RWPE1 (cell line): Measurements from ENCODE around the gene EEF1A2.

Source experiments
- CTCF ChIA-PET: fragments of 350-600 bp; sonication (Branson Sonifier 250); formaldehyde crosslinking; extraction: SDS; loops from one replicate; lab custom pipeline; 2021; lab: Yijun Ruan, JAX
- POLR2A ChIA-PET: fragments of 400-600 bp; formaldehyde crosslinking; extraction: SDS; loops from one replicate; lab custom pipeline; 2020; ENCODE audit warnings: antibody characterized with exemption; ENCODE audit not compliant: low non-redundant PET; lab: Yijun Ruan, JAX
- DNase-seq: peaks from one replicate; pipeline ENCODE4 v3.0.0; 2012; ENCODE audit warnings: low spot score
- H3K27ac ChIP-seq: fragments of 450-650 bp; 2 replicates; pipeline ENCODE4 v1.5.1; 2017
- CTCF ChIP-seq: fragments of 450-650 bp; conservative IDR thresholded peaks from 2 replicates; pipeline ENCODE4 v1.5.1; 2017; ENCODE audit warnings: low read depth, mild to moderate bottlenecking

The EEF1A2 gene

GRCh38 chr20:63498960-63499337 lies at the start of gene EEF1A2:
TSS of gene EEF1A2 (minus strand) at chr20:63499083. CDS start at chr20:63497763, 1,320 bp downstream.
- ChIA-PET CTCF (no interaction called here), POLR2A (no interaction called here)
- no peak within 1 kb of the TSS for H3K27ac ChIP-seq
- DNase-seq, result no peak
- peak; percentile 37 for TF ChIP-seq CTCF

GRCh38 chr20:63548542-63548941 lies 49.7 kb upstream of the EEF1A2 start:
- CTCF ChIA-PET, result no interaction called here
- POLR2A ChIA-PET, result no interaction called here
- no peak for TF ChIP-seq CTCF
- DNase-seq, result no peak
- H3K27ac ChIP-seq, result no peak overlapping the region

GRCh38 chr20:63547725-63548480 lies 49.0 kb upstream of the EEF1A2 start, which contains the start of gene SRMS:
TSS of gene SRMS (minus strand) at chr20:63547749. CDS start at chr20:63547463, 286 bp downstream.
- POLR2A ChIA-PET, result no interaction called here
- no peak for DNase-seq
- peak within 1 kb of the TSS; percentile 79 for H3K27ac ChIP-seq
- CTCF ChIA-PET, result interaction anchor here (0.6 kb wide), 1 partner anchor 28 kb away, joined by 4 read pairs; no protein-coding TSS in a partner anchor
- no peak for TF ChIP-seq CTCF

- TF ChIP-seq CTCF, result no peak
- peak overlapping the region; percentile 79 for H3K27ac ChIP-seq
- POLR2A ChIA-PET, result no interaction called here
- DNase-seq, result no peak
- CTCF ChIA-PET, result interaction anchor here (0.6 to 1.8 kb wide), 4 partner anchors 9 to 427 kb away, joined by 3 to 5 read pairs (median 4); partner anchors contain the start of gene PTK6
Observed at GRCh38 chr20:63546956-63547724, 48.3 kb upstream of the EEF1A2 start.

GRCh38 chr20:63546256-63546955 lies 47.5 kb upstream of the EEF1A2 start:
- no peak for DNase-seq
- ChIA-PET POLR2A (interaction anchor here (0.6 kb wide), 1 partner anchor 195 kb away, joined by 3 read pairs; no protein-coding TSS in a partner anchor), CTCF (interaction anchor here (1.3 to 1.8 kb wide), 3 partner anchors 8 to 428 kb away, joined by 3 to 5 read pairs (median 5); partner anchors contain the start of gene PTK6)
- TF ChIP-seq CTCF, result no peak
- peak overlapping the region; percentile 79 for H3K27ac ChIP-seq

- no peak for TF ChIP-seq CTCF
- H3K27ac ChIP-seq, result peak overlapping the region; percentile 79
- CTCF ChIA-PET, result interaction anchor here (1.3 to 1.8 kb wide), 3 partner anchors 7 to 429 kb away, joined by 3 to 5 read pairs (median 5); partner anchors contain the start of gene PTK6
- POLR2A ChIA-PET, result interaction anchor here (0.6 kb wide), 1 partner anchor 195 kb away, joined by 3 read pairs; no protein-coding TSS in a partner anchor
- DNase-seq, result no peak
Observed at GRCh38 chr20:63545814-63546213, 46.9 kb upstream of the EEF1A2 start.
